GM12878 (cell line): Measurements from ENCODE around the gene KIAA1671. TPM values are rescaled to one million over a fixed set of nuclear protein-coding genes. Genes with fewer than 3 reads are reported as not detected.

ENCODE experiments used
- ATAC-seq: fragments of 200-7000 bp; cut with Tn5 transposase; 3 replicates; pipeline ENCODE4 v1.9.1; 2020; ENCODE audit warnings: mild to moderate bottlenecking, moderate library complexity
- BruUV-seq: library from RNA; stranded (reverse); fragments of 400-500 nt; replicated peaks from 2 replicates; lab custom pipeline; 2021; lab: Mats Ljungman, UMichigan
- CTCF ChIA-PET: fragments of 300-600 bp; sonication (Branson Sonifier 250); formaldehyde crosslinking; extraction: SDS; loops from one replicate; lab custom pipeline; 2021; ENCODE audit warnings: inconsistent platforms; lab: Yijun Ruan, JAX
- POLR2A ChIA-PET: fragments of 350-600 bp; formaldehyde crosslinking; extraction: SDS; loops from one replicate; lab custom pipeline; 2021; ENCODE audit warnings: inconsistent platforms; lab: Charles Lee
- RAD21 ChIA-PET: fragments of 300-600 bp; sonication (Branson Sonifier 250); formaldehyde crosslinking; loops from one replicate; lab custom pipeline; 2023; ENCODE audit warnings: antibody characterized with exemption; ENCODE audit not compliant: unreplicated experiment; lab: Charles Lee
- SMC1A ChIA-PET: fragments of 300-600 bp; sonication (Branson Sonifier 250); formaldehyde crosslinking; loops from one replicate; lab custom pipeline; 2023; ENCODE audit not compliant: unreplicated experiment, uncharacterized antibody; lab: Charles Lee
- DNase-seq: peaks from one replicate; pipeline ENCODE4 v3.0.0-alpha.2; 2011; ENCODE audit warnings: low read depth, low spot score
- FAIRE-seq: peaks from 3 replicates; lab custom pipeline; 2011; peaks lifted over from hg19 to GRCh38; lab: Jason Lieb, UNC
- H2AFZ ChIP-seq: 2 replicates; pipeline ENCODE4 v1.6.0; 2011; ENCODE audit warnings: low read depth, low read length, control low read depth; ENCODE audit not compliant: control insufficient read depth
- H3K27ac ChIP-seq: 2 replicates; pipeline ENCODE4 v1.5.1; 2011; ENCODE audit warnings: control low read depth; ENCODE audit not compliant: control insufficient read depth, insufficient read depth
- H3K27me3 ChIP-seq, 2 experiments: replicated peaks in 1 of 2; 2 replicates each; pipeline versions ENCODE4 v1.6.0 to v1.6.1; 2011; ENCODE audit warnings: low read length in 1 of 2; ENCODE audit not compliant: control insufficient read depth in 2 of 2, insufficient read depth in 2 of 2
- H3K36me3 ChIP-seq, 2 experiments: 2 replicates each; pipeline ENCODE4 v1.5.1; 2011; ENCODE audit warnings: low read length in 1 of 2; ENCODE audit not compliant: control insufficient read depth in 2 of 2, insufficient read depth in 2 of 2
- H3K4me1 ChIP-seq: 2 replicates; pipeline ENCODE4 v1.6.1; 2011; ENCODE audit warnings: mild to moderate bottlenecking, low read length, moderate library complexity, mixed read lengths; ENCODE audit not compliant: control insufficient read depth, insufficient read depth
- H3K4me2 ChIP-seq: 2 replicates; pipeline ENCODE4 v1.6.0; 2011; ENCODE audit warnings: control low read depth; ENCODE audit not compliant: control insufficient read depth, insufficient read depth
- H3K4me3 ChIP-seq: fragments of 200-600 bp; sonication (generic); 2 replicates; pipeline ENCODE4 v1.5.1; 2016
- H3K79me2 ChIP-seq: 2 replicates; pipeline ENCODE4 v1.6.0; 2011; ENCODE audit warnings: low read length; ENCODE audit not compliant: control insufficient read depth, insufficient read depth
- H3K9ac ChIP-seq: 2 replicates; pipeline ENCODE4 v1.8.0; 2011; ENCODE audit warnings: low read length, control low read depth, mixed read lengths; ENCODE audit not compliant: control insufficient read depth, insufficient read depth
- H3K9me3 ChIP-seq: replicated peaks from 3 replicates; pipeline ENCODE4 v1.5.1; 2011; ENCODE audit warnings: mild to moderate bottlenecking, low read length; ENCODE audit not compliant: control insufficient read depth, insufficient read depth
- H4K20me1 ChIP-seq: 2 replicates; pipeline ENCODE4 v1.6.0; 2011; ENCODE audit not compliant: control insufficient read depth, insufficient read depth
- POLR2AphosphoS2 ChIP-seq: IDR thresholded peaks from 2 replicates; pipeline ENCODE4 v1.6.1; 2011; ENCODE audit warnings: low read depth, mild to moderate bottlenecking, low read length, improper control_type of control experiment, moderate library complexity
- SMC3 ChIP-seq: IDR thresholded peaks from 2 replicates; pipeline ENCODE4 v1.6.1; 2011; ENCODE audit warnings: low read length, improper control_type of control experiment, borderline replicate concordance
- YBX1 ChIP-seq: fragments of 450-650 bp; IDR thresholded peaks from 2 replicates; pipeline ENCODE4 v1.6.1; 2016; ENCODE audit warnings: antibody characterized with exemption
- WGBS: methylation state at CpG from one replicate; pipeline ENCODE4 v1.1.6; 2016; ENCODE audit warnings: low lambda C conversion rate; ENCODE audit not compliant: insufficient replicate concordance, insufficient coverage; ENCODE audit errors: missing lambda C conversion rate; 5-methylcytosine and 5-hydroxymethylcytosine counted together
- in situ Hi-C: fragments of 300-500 bp; cut with MboI; formaldehyde crosslinking; loops from 9 replicates; pipeline ENCODE4 v1.14.3; 2018; ENCODE audit warnings: mixed read lengths
- intact Hi-C: fragments of 100-400 bp; cut with micrococcal nuclease; formaldehyde crosslinking; loops from one replicate; pipeline ENCODE4 v1.14.2; 2022; ENCODE audit not compliant: unreplicated experiment
- polyA plus RNA-seq, 11 experiments: library from polyadenylated mRNA; depleted of rRNA in 4 of 11; unstranded in 6 of 11; stranded (reverse) in 5 of 11; fragments of >200 nt; fragmentation: Nextera tagmentation in 4 of 11; fragmentation: Illumina TruSeq in 1 of 11; extraction: Ambion mirVana in 4 of 11; extraction: Trizol in 1 of 11; gene quantifications; 1 replicate in 1 of 11; 2 replicates in 10 of 11; pipeline versions ENCODE4 v1.2.1 to v1.2.3, GENCODE V29; 2011 to 2016; ENCODE audit warnings: inconsistent platforms in 2 of 11, missing spikeins in 2 of 11, low read depth in 1 of 11
- total RNA-seq, 4 experiments: library from RNA; depleted of rRNA in 3 of 4; stranded (reverse); fragments of >200 nt in 3 of 4; fragmentation: Illumina TruSeq in 1 of 4; extraction: Trizol in 1 of 4; gene quantifications; 2 replicates each; pipeline versions ENCODE4 v1.2.1 to v1.2.3, GENCODE V29; 2013 to 2021
- TF ChIP-seq, protein P1 (sequence below), 3 experiments: IDR thresholded peaks in 2 of 3; conservative IDR thresholded peaks in 1 of 3; 2 replicates each; pipeline ENCODE4 v1.5.1; 2011; ENCODE audit warnings: low read depth in 3 of 3, low read length in 3 of 3, mild to moderate bottlenecking in 3 of 3, control low read depth in 2 of 3, moderate library complexity in 2 of 3, inconsistent platforms in 1 of 3, mixed read lengths in 1 of 3; ENCODE audit not compliant: control insufficient read depth in 2 of 3, insufficient read depth in 1 of 3; ENCODE audit errors: extremely low read depth in 1 of 3

Gene KIAA1671
- total and polyA plus RNA-seq, 10 of the 15 experiments (the other 5 are each of a cell fraction or from before 2014, with no cell fraction given): 0.05 to 2.7 (median 0.33) TPM

DNA sequence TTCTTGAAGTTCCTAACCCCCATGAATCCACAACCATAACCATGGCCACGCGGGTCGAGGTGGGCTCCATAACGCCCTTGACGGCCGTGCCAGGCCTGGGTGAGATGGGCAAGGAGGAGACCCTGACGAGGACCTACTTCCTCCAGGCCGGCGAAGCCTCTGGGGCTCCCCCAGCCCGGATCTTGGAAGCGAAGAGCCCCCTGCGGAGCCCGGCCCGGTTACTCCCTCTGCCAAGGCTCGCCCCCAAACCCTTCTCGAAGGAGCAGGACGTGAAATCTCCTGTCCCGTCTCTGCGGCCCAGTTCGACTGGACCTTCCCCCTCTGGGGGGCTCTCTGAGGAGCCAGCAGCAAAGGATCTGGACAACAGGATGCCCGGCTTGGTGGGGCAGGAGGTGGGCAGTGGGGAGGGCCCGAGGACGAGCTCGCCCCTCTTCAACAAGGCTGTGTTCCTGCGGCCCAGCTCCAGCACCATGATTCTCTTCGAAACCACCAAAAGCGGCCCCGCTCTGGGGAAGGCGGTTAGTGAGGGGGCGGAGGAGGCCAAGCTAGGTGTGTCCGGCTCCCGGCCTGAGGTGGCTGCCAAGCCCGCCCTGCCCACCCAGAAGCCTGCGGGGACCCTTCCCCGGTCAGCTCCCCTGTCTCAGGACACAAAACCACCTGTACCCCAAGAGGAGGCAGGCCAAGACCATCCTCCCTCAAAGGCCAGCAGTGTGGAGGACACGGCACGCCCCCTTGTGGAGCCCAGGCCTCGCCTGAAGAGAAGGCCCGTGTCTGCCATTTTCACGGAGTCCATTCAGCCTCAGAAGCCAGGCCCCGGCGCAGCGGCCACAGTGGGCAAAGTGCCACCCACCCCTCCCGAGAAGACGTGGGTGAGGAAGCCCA is 75.7 kb downstream of the KIAA1671 start:
- TF ChIP-seq YBX1: no peak
- TF ChIP-seq, protein P1, sequence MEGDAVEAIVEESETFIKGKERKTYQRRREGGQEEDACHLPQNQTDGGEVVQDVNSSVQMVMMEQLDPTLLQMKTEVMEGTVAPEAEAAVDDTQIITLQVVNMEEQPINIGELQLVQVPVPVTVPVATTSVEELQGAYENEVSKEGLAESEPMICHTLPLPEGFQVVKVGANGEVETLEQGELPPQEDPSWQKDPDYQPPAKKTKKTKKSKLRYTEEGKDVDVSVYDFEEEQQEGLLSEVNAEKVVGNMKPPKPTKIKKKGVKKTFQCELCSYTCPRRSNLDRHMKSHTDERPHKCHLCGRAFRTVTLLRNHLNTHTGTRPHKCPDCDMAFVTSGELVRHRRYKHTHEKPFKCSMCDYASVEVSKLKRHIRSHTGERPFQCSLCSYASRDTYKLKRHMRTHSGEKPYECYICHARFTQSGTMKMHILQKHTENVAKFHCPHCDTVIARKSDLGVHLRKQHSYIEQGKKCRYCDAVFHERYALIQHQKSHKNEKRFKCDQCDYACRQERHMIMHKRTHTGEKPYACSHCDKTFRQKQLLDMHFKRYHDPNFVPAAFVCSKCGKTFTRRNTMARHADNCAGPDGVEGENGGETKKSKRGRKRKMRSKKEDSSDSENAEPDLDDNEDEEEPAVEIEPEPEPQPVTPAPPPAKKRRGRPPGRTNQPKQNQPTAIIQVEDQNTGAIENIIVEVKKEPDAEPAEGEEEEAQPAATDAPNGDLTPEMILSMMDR (IDR thresholded peaks at IDR 0.05 in 2 of 3, conservative IDR thresholded peaks at IDR 0.05 in 1 of 3; ENCODE audit: control insufficient read depth in 2 of 3, extremely low read depth in 1 of 3, insufficient read depth in 1 of 3, low read depth in 3 of 3, low read length in 3 of 3): peak; percentile 18 to 45 (median 39); a peak in 4 of 6 replicates
- TF ChIP-seq POLR2AphosphoS2: no peak
- peak; percentile 26; the same call in 1 of the 2 replicates for TF ChIP-seq SMC3
- SMC1A ChIA-PET: no interaction called here
- CTCF ChIA-PET: interaction anchor here (0.6 to 1.2 kb wide), 5 partner anchors 21 to 424 kb away, joined by 3 read pairs; no protein-coding TSS in a partner anchor
- BruUV-seq: no TSS peak
- Histone ChIP-seq H3K4me1 (no peaks in the 10 kb centered on the region), H3K9me3 (no peaks in the 10 kb centered on the region), H4K20me1 (no peaks in the 10 kb centered on the region), H3K27ac (no peak overlapping the region), H3K27me3 (peaks cover 0 to 3% of the 10 kb centered on the region in 2 experiments; a peak in 3 of 4 replicates), H3K36me3 (no peaks in the 10 kb centered on the region), H3K9ac (no peak overlapping the region), H2AFZ (no peak overlapping the region), H3K79me2 (no peaks in the 10 kb centered on the region), H3K4me2 (no peak overlapping the region), H3K4me3 (no peak overlapping the region)
- RAD21 ChIA-PET: interaction anchor here (0.9 kb wide), 1 partner anchor 69 kb away, joined by 3 read pairs; no protein-coding TSS in a partner anchor
- FAIRE-seq (no peak), ATAC-seq (peak; percentile 48; the same call in 1 of the 3 replicates), DNase-seq (no peak)
- intact Hi-C loops (no loop called here), in situ Hi-C loops (no loop called here)
- 47% methylated on average over 40 of the region's 45 CpGs for WGBS
- POLR2A ChIA-PET: no interaction called here
